Measurements from ENCODE around the gene ITGAL.
"Not testable (repeated sequence)": the region's sequence is repeated elsewhere in the genome, so short reads cannot be mapped to it uniquely, and the experiment has no call there.

DNA sequence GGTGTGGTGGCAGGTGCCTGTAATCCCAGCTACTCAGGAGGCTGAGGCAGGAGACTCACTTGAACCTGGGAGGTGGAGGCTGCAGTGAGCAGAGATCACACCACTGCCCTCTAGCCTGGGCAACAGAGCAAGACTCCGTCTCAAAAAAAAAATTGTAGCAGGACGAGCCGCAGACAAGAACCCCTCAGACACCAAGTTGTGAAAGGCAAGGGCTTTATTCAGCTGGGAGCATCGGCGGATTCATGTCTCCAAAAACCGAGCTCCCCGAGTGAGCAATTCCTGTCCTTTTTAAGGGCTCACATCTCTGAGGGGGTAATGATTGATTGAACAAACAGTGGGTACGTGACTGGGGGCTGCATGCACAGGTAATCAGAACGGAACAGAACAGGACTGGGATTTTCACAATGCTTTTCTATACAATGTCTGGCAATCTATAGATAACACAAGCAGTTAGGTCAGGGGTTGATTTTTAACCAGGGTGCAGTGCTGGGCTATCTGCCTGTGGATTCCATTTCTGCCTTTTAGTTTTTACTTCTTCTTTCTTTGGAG, 68.4 kb downstream of the ITGAL start:
- TF ChIP-seq, protein P1, sequence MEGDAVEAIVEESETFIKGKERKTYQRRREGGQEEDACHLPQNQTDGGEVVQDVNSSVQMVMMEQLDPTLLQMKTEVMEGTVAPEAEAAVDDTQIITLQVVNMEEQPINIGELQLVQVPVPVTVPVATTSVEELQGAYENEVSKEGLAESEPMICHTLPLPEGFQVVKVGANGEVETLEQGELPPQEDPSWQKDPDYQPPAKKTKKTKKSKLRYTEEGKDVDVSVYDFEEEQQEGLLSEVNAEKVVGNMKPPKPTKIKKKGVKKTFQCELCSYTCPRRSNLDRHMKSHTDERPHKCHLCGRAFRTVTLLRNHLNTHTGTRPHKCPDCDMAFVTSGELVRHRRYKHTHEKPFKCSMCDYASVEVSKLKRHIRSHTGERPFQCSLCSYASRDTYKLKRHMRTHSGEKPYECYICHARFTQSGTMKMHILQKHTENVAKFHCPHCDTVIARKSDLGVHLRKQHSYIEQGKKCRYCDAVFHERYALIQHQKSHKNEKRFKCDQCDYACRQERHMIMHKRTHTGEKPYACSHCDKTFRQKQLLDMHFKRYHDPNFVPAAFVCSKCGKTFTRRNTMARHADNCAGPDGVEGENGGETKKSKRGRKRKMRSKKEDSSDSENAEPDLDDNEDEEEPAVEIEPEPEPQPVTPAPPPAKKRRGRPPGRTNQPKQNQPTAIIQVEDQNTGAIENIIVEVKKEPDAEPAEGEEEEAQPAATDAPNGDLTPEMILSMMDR (conservative IDR thresholded peaks at IDR 0.05): not testable (repeated sequence)
- not testable (repeated sequence) for TF ChIP-seq ZFX (IDR thresholded peaks at IDR 0.05)
